C1 segment of cervical spinal cord (tissue), 14 donors: ENCODE data around the gene TLCD1.
"Not testable (repeated sequence)": the region's sequence is repeated elsewhere in the genome, so short reads cannot be mapped to it uniquely, and the experiment has no call there.

Experiments used
- DNase-seq, 14 donors: peaks; one replicate each; lab custom pipeline; 2025; lab: John Stamatoyannopoulos, UW

TLCD1 gene

GRCh38 chr17:28747051-28747691 lies 21.1 kb upstream of the TLCD1 start:
- peak in 13 of 14 donors; percentile 17 to 83 (median 66) for DNase-seq

- peak in 11 of 14 donors; percentile 42 to 83 (median 66) for DNase-seq
Observed at GRCh38 chr17:28746611-28747050, 20.6 kb upstream of the TLCD1 start.

GRCh38 chr17:28745786-28746411 lies 19.9 kb upstream of the TLCD1 start:
- peak in 2 of 14 donors; percentile 54 to 62 for DNase-seq

GRCh38 chr17:28744972-28745785 lies 19.1 kb upstream of the TLCD1 start:
- peak in 13 of 14 donors; percentile 39 to 90 (median 81) for DNase-seq

- peak in 10 of 14 donors; percentile 41 to 77 (median 63) for DNase-seq
Observed at GRCh38 chr17:28744104-28744971, 18.3 kb upstream of the TLCD1 start.

- peak in 12 of 14 donors; percentile 48 to 86 (median 70) for DNase-seq
Observed at GRCh38 chr17:28743243-28744103, 17.4 kb upstream of the TLCD1 start, which contains the start of gene TRAF4. TRAF4 (plus strand) TSS chr17:28744011; CDS start chr17:28744113, 102 bp downstream.

GRCh38 chr17:28741358-28742349 lies 15.6 kb upstream of the TLCD1 start:
- peak in 1 of 14 donors; percentile 33 for DNase-seq

GRCh38 chr17:28740406-28741357 lies 14.6 kb upstream of the TLCD1 start:
- DNase-seq, result no peak

- DNase-seq, result no peak
Observed at GRCh38 chr17:28738680-28739384, 12.8 kb upstream of the TLCD1 start.

- DNase-seq, result no peak
Observed at GRCh38 chr17:28737770-28738679, 12.0 kb upstream of the TLCD1 start.

GRCh38 chr17:28737316-28737715 lies 11.3 kb upstream of the TLCD1 start:
- DNase-seq, result no peak

- not testable (repeated sequence) for DNase-seq
Observed at GRCh38 chr17:28735913-28736769, 10.1 kb upstream of the TLCD1 start.

GRCh38 chr17:28735242-28735722 lies 9.2 kb upstream of the TLCD1 start:
- DNase-seq, result no peak

GRCh38 chr17:28734712-28735241 lies 8.7 kb upstream of the TLCD1 start:
- no peak for DNase-seq

GRCh38 chr17:28733346-28733745 lies 7.3 kb upstream of the TLCD1 start:
- no peak for DNase-seq
